ENCODE measurements around the gene ERFL.

GRCh38 chr19:41925208-41926003 lies 2.8 kb downstream of the ERFL start:
- TF ChIP-seq CTCF (IDR thresholded peaks at IDR 0.05) (no peak), EZH2 (IDR thresholded peaks at IDR 0.05; ENCODE audit: borderline replicate concordance, insufficient read depth, low read depth, low read length, poor library complexity, severe bottlenecking) (no peak)
